Neural cell (in vitro differentiated cells): ENCODE results near the gene USP36. TPM values are rescaled to one million over a fixed set of nuclear protein-coding genes. Genes with fewer than 3 reads are reported as not detected.

ENCODE experiments used
- H2AFZ ChIP-seq: fragments of 200-600, 300-800 bp; sonication (generic), shearing (Covaris generic); 2 replicates; pipeline ENCODE4 v1.6.0; 2014; ENCODE audit warnings: low read depth, mild to moderate bottlenecking, antibody characterized with exemption, low read length, moderate library complexity
- H3F3A ChIP-seq: fragments of 200-600 bp; shearing (Covaris generic); 2 replicates; pipeline ENCODE4 v1.6.1; 2016; ENCODE audit warnings: mild to moderate bottlenecking, moderate library complexity, mixed read lengths, antibody characterized with exemption, low read length; ENCODE audit not compliant: insufficient read depth, poor library complexity, severe bottlenecking
- H3K27ac ChIP-seq: fragments of 200-600, 300-800 bp; sonication (generic), shearing (Covaris generic); 2 replicates; pipeline ENCODE4 v1.5.1; 2014; ENCODE audit warnings: mild to moderate bottlenecking, low read length, moderate library complexity
- H3K27me3 ChIP-seq: fragments of 300-800, 200-600 bp; sonication (generic), shearing (Covaris generic); 2 replicates; pipeline ENCODE4 v1.6.0; 2014; ENCODE audit warnings: mild to moderate bottlenecking, low read depth, low read length, moderate library complexity; ENCODE audit not compliant: insufficient read depth
- H3K36me3 ChIP-seq: fragments of 300-800, 200-600 bp; sonication (generic), shearing (Covaris generic); 2 replicates; pipeline ENCODE4 v1.5.1; 2014; ENCODE audit warnings: mild to moderate bottlenecking, antibody characterized with exemption, low read length, moderate library complexity; ENCODE audit not compliant: insufficient read depth
- H3K4me2 ChIP-seq: fragments of 300-800, 200-600 bp; sonication (generic), shearing (Covaris generic); 2 replicates; pipeline ENCODE4 v1.6.0; 2014; ENCODE audit warnings: mild to moderate bottlenecking, low read length
- H3K4me3 ChIP-seq: fragments of 300-800, 200-600 bp; sonication (generic), shearing (Covaris generic); 2 replicates; pipeline ENCODE4 v1.5.1; 2014; ENCODE audit warnings: mild to moderate bottlenecking, low read length, moderate library complexity
- H3K79me2 ChIP-seq: fragments of 200-600 bp; shearing (Covaris generic); replicated peaks from 2 replicates; pipeline ENCODE4 v1.6.0; 2014; ENCODE audit warnings: mild to moderate bottlenecking, low read length, moderate library complexity; ENCODE audit not compliant: insufficient read depth
- H3K9ac ChIP-seq: fragments of 300-800, 200-600 bp; sonication (generic), shearing (Covaris generic); 2 replicates; pipeline ENCODE4 v1.6.1; 2016; ENCODE audit warnings: mild to moderate bottlenecking, low read length, mixed read lengths
- H3K9me2 ChIP-seq: fragments of 200-600 bp; shearing (Covaris generic); 2 replicates; pipeline ENCODE4 v1.6.1; 2016; ENCODE audit warnings: mild to moderate bottlenecking, low read length, mixed read lengths; ENCODE audit not compliant: insufficient read depth
- H3K9me3 ChIP-seq: fragments of 200-600, 300-800 bp; sonication (generic), shearing (Covaris generic); 2 replicates; pipeline ENCODE4 v1.6.1; 2016; ENCODE audit warnings: mild to moderate bottlenecking, mixed run types, low read length, moderate library complexity, mixed read lengths
- H4K20me1 ChIP-seq: fragments of 200-600 bp; shearing (Covaris generic); 2 replicates; pipeline ENCODE4 v1.6.1; 2016; ENCODE audit warnings: mild to moderate bottlenecking, mixed run types; ENCODE audit not compliant: insufficient read depth
- CTCF ChIP-seq: fragments of 450-650 bp; IDR thresholded peaks from 2 replicates; pipeline ENCODE4 v1.5.1; 2014; ENCODE audit warnings: antibody characterized with exemption, mild to moderate bottlenecking, moderate library complexity; ENCODE audit not compliant: poor library complexity, severe bottlenecking
- EP300 ChIP-seq: fragments of 450-650 bp; conservative IDR thresholded peaks from 2 replicates; pipeline ENCODE4 v1.6.1; 2014; ENCODE audit warnings: antibody characterized with exemption, mild to moderate bottlenecking, moderate library complexity; ENCODE audit not compliant: poor library complexity, severe bottlenecking
- EZH2 ChIP-seq: fragments of 200-600, 300-800 bp; shearing (Covaris generic), sonication (generic); IDR thresholded peaks from 2 replicates; pipeline ENCODE4 v1.6.1; 2014; ENCODE audit warnings: antibody characterized with exemption, low read length, borderline replicate concordance, mild to moderate bottlenecking; ENCODE audit not compliant: insufficient read depth, poor library complexity, severe bottlenecking
- MXI1 ChIP-seq: fragments of 450-650 bp; conservative IDR thresholded peaks from 2 replicates; pipeline ENCODE4 v1.6.1; 2014; ENCODE audit warnings: antibody characterized with exemption, mild to moderate bottlenecking; ENCODE audit not compliant: poor library complexity, severe bottlenecking
- POLR2AphosphoS5 ChIP-seq: IDR thresholded peaks from 2 replicates; pipeline ENCODE4 v1.6.1; 2012
- RAD21 ChIP-seq: fragments of 450-650 bp; conservative IDR thresholded peaks from 2 replicates; pipeline ENCODE4 v1.6.1; 2014; ENCODE audit warnings: antibody characterized with exemption, mild to moderate bottlenecking, moderate library complexity
- REST ChIP-seq: IDR thresholded peaks from 2 replicates; pipeline ENCODE4 v1.6.1; 2012; ENCODE audit warnings: borderline replicate concordance
- SMC3 ChIP-seq: fragments of 450-650 bp; conservative IDR thresholded peaks from 2 replicates; pipeline ENCODE4 v1.6.1; 2014; ENCODE audit warnings: antibody characterized with exemption, mild to moderate bottlenecking, moderate library complexity; ENCODE audit not compliant: poor library complexity
- TAF1 ChIP-seq: IDR thresholded peaks from 2 replicates; pipeline ENCODE4 v1.6.1; 2012; ENCODE audit warnings: low read depth
- polyA plus RNA-seq: library from polyadenylated mRNA; depleted of rRNA; stranded (reverse); fragments of >200 nt; gene quantifications from 2 replicates; pipeline ENCODE4 v1.2.3, GENCODE V29; 2014

USP36 gene
- polyA plus RNA-seq, 1 donor from 2014 or later = 14.4 TPM

DNA sequence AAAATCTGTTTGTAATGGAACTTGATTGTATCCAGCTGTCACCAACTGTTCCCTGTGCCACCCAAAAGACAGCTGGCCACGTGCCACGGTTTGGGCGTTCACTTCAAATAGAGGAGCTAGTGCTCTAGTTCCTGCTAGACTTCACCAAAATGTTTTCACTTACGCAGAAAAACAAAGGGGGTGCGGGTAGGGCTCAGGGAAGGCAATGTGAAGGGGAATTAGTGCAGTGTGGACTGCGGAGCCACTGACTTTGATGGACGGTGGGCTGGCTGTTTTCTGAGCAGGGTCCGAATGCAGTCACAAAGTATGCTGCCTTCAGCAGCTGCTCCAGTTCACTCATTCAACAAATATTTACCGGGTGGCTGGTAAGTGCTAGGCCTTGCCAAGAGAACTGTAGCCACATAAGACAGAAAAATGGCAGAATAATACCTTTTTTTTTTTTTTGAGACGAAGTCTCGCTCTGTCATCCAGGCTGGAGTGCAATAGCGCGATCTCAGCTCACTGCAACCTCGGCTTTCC, 50.9 kb downstream of the USP36 start:
- Histone ChIP-seq H3K27ac (no peak overlapping the region), H4K20me1 (no peaks in the 10 kb centered on the region), H2AFZ (no peak overlapping the region), H3K9me3 (no peaks in the 10 kb centered on the region), H3K36me3 (no peaks in the 10 kb centered on the region), H3K9ac (no peak overlapping the region), H3K79me2 (no peaks in the 10 kb centered on the region), H3F3A (no peaks in the 10 kb centered on the region), H3K9me2 (no peaks in the 10 kb centered on the region), H3K4me2 (no peak overlapping the region), H3K27me3 (no peaks in the 10 kb centered on the region), H3K4me3 (no peak overlapping the region)
- no peak for TF ChIP-seq SMC3

GRCh38 chr17:78789149-78789662, 51.4 kb downstream of the USP36 start:
- no peaks in the 10 kb centered on the region for H3K9me3 ChIP-seq
- no peak overlapping the region for H3K4me3 ChIP-seq
- H3K79me2 ChIP-seq = no peaks in the 10 kb centered on the region
- H3K36me3 ChIP-seq = no peaks in the 10 kb centered on the region
- TF ChIP-seq EP300 = no peak
- TF ChIP-seq SMC3 = no peak
- no peak for TF ChIP-seq TAF1
- no peak for TF ChIP-seq REST
- TF ChIP-seq RAD21 = no peak
- no peak for TF ChIP-seq MXI1
- no peak for TF ChIP-seq EZH2
- no peak for TF ChIP-seq POLR2AphosphoS5
- TF ChIP-seq CTCF = no peak
- no peaks in the 10 kb centered on the region for H4K20me1 ChIP-seq
- no peaks in the 10 kb centered on the region for H3K9me2 ChIP-seq
- H3F3A ChIP-seq = no peaks in the 10 kb centered on the region
- H3K4me2 ChIP-seq = no peak overlapping the region
- H2AFZ ChIP-seq = no peak overlapping the region
- H3K9ac ChIP-seq = no peak overlapping the region
- H3K27me3 ChIP-seq = no peaks in the 10 kb centered on the region
- H3K27ac ChIP-seq = no peak overlapping the region

- no peak overlapping the region for H2AFZ ChIP-seq
- no peaks in the 10 kb centered on the region for H3K27me3 ChIP-seq
- TF ChIP-seq REST = no peak
- no peak for TF ChIP-seq CTCF
- TF ChIP-seq MXI1 = no peak
- no peak for TF ChIP-seq POLR2AphosphoS5
- no peak for TF ChIP-seq EZH2
- no peak for TF ChIP-seq RAD21
- TF ChIP-seq TAF1 = no peak
- TF ChIP-seq EP300 = no peak
- TF ChIP-seq SMC3 = no peak
- no peak overlapping the region for H3K9ac ChIP-seq
- no peaks in the 10 kb centered on the region for H3K79me2 ChIP-seq
- no peak overlapping the region for H3K4me2 ChIP-seq
- no peaks in the 10 kb centered on the region for H3K9me3 ChIP-seq
- H3K27ac ChIP-seq = no peak overlapping the region
- H3F3A ChIP-seq = no peaks in the 10 kb centered on the region
- H4K20me1 ChIP-seq = no peaks in the 10 kb centered on the region
- no peak overlapping the region for H3K4me3 ChIP-seq
- no peaks in the 10 kb centered on the region for H3K9me2 ChIP-seq
- H3K36me3 ChIP-seq = no peaks in the 10 kb centered on the region
Observed at GRCh38 chr17:78788451-78788850, 52.2 kb downstream of the USP36 start.
